ENCODE results near the gene DDIT3.

DDIT3 gene

GRCh38 chr12:57548488-57548887 lies 28.2 kb upstream of the DDIT3 start:
- no peak for DNase-seq
- Histone ChIP-seq H3K36me3 (no peaks in the 10 kb centered on the region; the same call in 1 of the 2 replicates), H3K4me1 (peaks cover 12% of the 10 kb centered on the region), H3K27me3 (no peaks in the 10 kb centered on the region), H3K4me3 (ENCODE audit: low read depth, low read length) (no peak overlapping the region), H3K9me3 (no peaks in the 10 kb centered on the region)
- no peak for TF ChIP-seq CTCF (IDR thresholded peaks at IDR 0.05; ENCODE audit: low read depth, low read length)

- no peaks in the 10 kb centered on the region for H3K27me3 ChIP-seq
- no peaks in the 10 kb centered on the region for H3K9me3 ChIP-seq
- peaks cover 6% of the 10 kb centered on the region for H3K4me1 ChIP-seq
- no peak for DNase-seq
- TF ChIP-seq CTCF (IDR thresholded peaks at IDR 0.05; ENCODE audit: low read depth, low read length) = no peak
- no peak overlapping the region for H3K4me3 ChIP-seq (ENCODE audit: low read depth, low read length)
- H3K36me3 ChIP-seq = no peaks in the 10 kb centered on the region; the same call in 1 of the 2 replicates
Measured at GRCh38 chr12:57548013-57548315, 27.6 kb upstream of the DDIT3 start.

GRCh38 chr12:57547288-57548012 lies 27.1 kb upstream of the DDIT3 start:
- Histone ChIP-seq H3K4me1 (peaks cover 3% of the 10 kb centered on the region; the same call in 1 of the 2 replicates), H3K36me3 (no peaks in the 10 kb centered on the region; the same call in none of the 2 replicates), H3K4me3 (ENCODE audit: low read depth, low read length) (peak overlapping the region; percentile 95), H3K9me3 (no peaks in the 10 kb centered on the region), H3K27me3 (no peaks in the 10 kb centered on the region)
- TF ChIP-seq CTCF (IDR thresholded peaks at IDR 0.05; ENCODE audit: low read depth, low read length) = no peak
- DNase-seq = no peak

GRCh38 chr12:57546438-57547287 lies 26.3 kb upstream of the DDIT3 start, which contains the start of gene DCTN2:
Gene DCTN2, minus strand, starts transcription at chr12:57547192. Its CDS starts 129 bp downstream, at chr12:57547063.
- no peak for TF ChIP-seq CTCF (IDR thresholded peaks at IDR 0.05; ENCODE audit: low read depth, low read length)
- H3K4me3 ChIP-seq (ENCODE audit: low read depth, low read length) = peak within 1 kb of the TSS; percentile 95
- peak; percentile 97 for DNase-seq
- H3K4me1 ChIP-seq = no peaks in the 10 kb centered on the region
- no peaks in the 10 kb centered on the region; the same call in none of the 2 replicates for H3K36me3 ChIP-seq
- no peaks in the 10 kb centered on the region for H3K27me3 ChIP-seq
- no peaks in the 10 kb centered on the region for H3K9me3 ChIP-seq

GRCh38 chr12:57545809-57546437 lies 25.6 kb upstream of the DDIT3 start:
- no peak for DNase-seq
- Histone ChIP-seq H3K9me3 (no peaks in the 10 kb centered on the region), H3K4me3 (ENCODE audit: low read depth, low read length) (peak overlapping the region; percentile 95), H3K36me3 (peaks cover 5% of the 10 kb centered on the region), H3K4me1 (no peaks in the 10 kb centered on the region), H3K27me3 (no peaks in the 10 kb centered on the region)
- no peak for TF ChIP-seq CTCF (IDR thresholded peaks at IDR 0.05; ENCODE audit: low read depth, low read length)

All from BE2C (cell line).